OCI-LY1 (cell line): Measurements from ENCODE around the gene IRS2.

Experiments used
- H2AFZ ChIP-seq: fragments of 200-600 bp; sonication (generic), shearing (Covaris generic); 2 replicates; pipeline ENCODE4 v1.6.0; 2014; ENCODE audit warnings: antibody characterized with exemption, mild to moderate bottlenecking, low read length
- H3F3A ChIP-seq: fragments of 200-600 bp; sonication (generic), shearing (Covaris generic); 2 replicates; pipeline ENCODE4 v1.6.0; 2014; ENCODE audit warnings: mild to moderate bottlenecking, antibody characterized with exemption, low read length, moderate library complexity; ENCODE audit not compliant: insufficient read depth
- H3K27ac ChIP-seq: fragments of 200-600 bp; sonication (generic); 2 replicates; pipeline ENCODE4 v1.5.1; 2014; ENCODE audit warnings: low read length, mixed run types, mild to moderate bottlenecking, low read depth; ENCODE audit not compliant: poor library complexity, severe bottlenecking
- H3K27me3 ChIP-seq: fragments of 200-600 bp; sonication (generic); 2 replicates; pipeline ENCODE4 v1.6.0; 2014; ENCODE audit warnings: antibody characterized with exemption, mild to moderate bottlenecking, low read length, moderate library complexity; ENCODE audit not compliant: insufficient read depth
- H3K36me3 ChIP-seq: fragments of 200-600 bp; sonication (generic); 2 replicates; pipeline ENCODE4 v1.6.1; 2014; ENCODE audit warnings: mild to moderate bottlenecking, antibody characterized with exemption, low read length, moderate library complexity, mixed read lengths; ENCODE audit not compliant: insufficient read depth
- H3K4me1 ChIP-seq: fragments of 200-600 bp; sonication (generic); 2 replicates; pipeline ENCODE4 v1.5.1; 2014; ENCODE audit warnings: mild to moderate bottlenecking, low read length, moderate library complexity; ENCODE audit not compliant: insufficient read depth, severe bottlenecking
- H3K4me2 ChIP-seq: fragments of 200-600 bp; sonication (generic), shearing (Covaris generic); 2 replicates; pipeline ENCODE4 v1.6.1; 2014; ENCODE audit warnings: low read length
- H3K4me3 ChIP-seq: fragments of 200-600 bp; sonication (generic); 2 replicates; pipeline ENCODE4 v1.5.1; 2014; ENCODE audit warnings: low read length, low read depth, mild to moderate bottlenecking, mixed read lengths; ENCODE audit not compliant: poor library complexity, severe bottlenecking
- H3K79me2 ChIP-seq: fragments of 200-600 bp; shearing (Covaris generic); 2 replicates; pipeline ENCODE4 v1.6.1; 2016; ENCODE audit warnings: mixed run types, low read length, mixed read lengths; ENCODE audit not compliant: insufficient read depth
- H3K9ac ChIP-seq: fragments of 200-600 bp; sonication (generic), shearing (Covaris generic); 2 replicates; pipeline ENCODE4 v1.6.1; 2014; ENCODE audit warnings: mild to moderate bottlenecking, low read length, mixed read lengths
- H3K9me2 ChIP-seq: fragments of 200-600 bp; sonication (generic), shearing (Covaris generic); 2 replicates; pipeline ENCODE4 v1.6.1; 2014; ENCODE audit warnings: low read depth, mild to moderate bottlenecking, low read length, mixed read lengths
- H3K9me3 ChIP-seq: fragments of 200-600 bp; shearing (Covaris generic); 2 replicates; pipeline ENCODE4 v1.6.1; 2014; ENCODE audit warnings: low read length, mixed read lengths
- H4K20me1 ChIP-seq: fragments of 200-600 bp; sonication (generic), shearing (Covaris generic); 2 replicates; pipeline ENCODE4 v1.6.0; 2016; ENCODE audit warnings: mild to moderate bottlenecking, low read length; ENCODE audit not compliant: insufficient read depth
- CTCF ChIP-seq: fragments of 200-600 bp; sonication (generic), shearing (Covaris generic); IDR thresholded peaks from 2 replicates; pipeline ENCODE4 v1.5.1; 2017; ENCODE audit warnings: mild to moderate bottlenecking, antibody characterized with exemption, low read length, moderate library complexity, mixed read lengths
- EZH2 ChIP-seq: fragments of 200-600 bp; sonication (generic), shearing (Covaris generic); IDR thresholded peaks from 2 replicates; pipeline ENCODE4 v1.8.0; 2017; ENCODE audit warnings: borderline replicate concordance, mixed run types, mild to moderate bottlenecking, antibody characterized with exemption, low read length, moderate library complexity, mixed read lengths

Gene IRS2

DNA sequence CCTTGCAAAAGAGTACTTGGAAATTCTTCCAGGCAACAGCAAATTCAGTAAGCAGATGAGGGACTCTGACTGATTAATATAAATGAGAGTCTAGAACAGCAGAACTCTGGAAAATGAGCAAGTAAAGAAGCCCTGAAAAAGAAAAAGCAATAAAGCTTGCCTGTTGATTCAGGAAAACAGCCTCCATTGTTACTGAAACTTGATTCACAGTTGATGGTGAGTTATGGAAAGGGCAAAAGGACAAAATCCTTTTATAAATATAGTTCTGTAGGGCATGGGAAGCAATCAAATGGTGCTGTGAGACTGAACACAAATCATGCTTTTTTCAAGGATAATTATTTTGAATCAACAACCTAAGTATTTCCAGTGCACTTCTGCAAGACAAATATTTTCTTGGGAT is 67.7 kb downstream of the IRS2 start:
- H3K9me3 ChIP-seq: no peaks in the 10 kb centered on the region
- no peaks in the 10 kb centered on the region for H4K20me1 ChIP-seq
- H3K4me2 ChIP-seq: no peak overlapping the region
- no peaks in the 10 kb centered on the region for H3K79me2 ChIP-seq
- no peaks in the 10 kb centered on the region for H3F3A ChIP-seq
- H3K4me3 ChIP-seq: no peak overlapping the region
- H3K9me2 ChIP-seq: no peaks in the 10 kb centered on the region
- TF ChIP-seq EZH2 (no peak), CTCF (no peak)
- H3K4me1 ChIP-seq: no peaks in the 10 kb centered on the region
- no peak overlapping the region for H3K9ac ChIP-seq
- no peak overlapping the region for H2AFZ ChIP-seq
- H3K27ac ChIP-seq: no peak overlapping the region
- H3K27me3 ChIP-seq: no peaks in the 10 kb centered on the region; the same call in 1 of the 2 replicates
- no peaks in the 10 kb centered on the region for H3K36me3 ChIP-seq

- no peak overlapping the region for H2AFZ ChIP-seq
- no peak overlapping the region for H3K9ac ChIP-seq
- no peaks in the 10 kb centered on the region for H3K9me3 ChIP-seq
- no peaks in the 10 kb centered on the region for H3K4me1 ChIP-seq
- H3K79me2 ChIP-seq: no peaks in the 10 kb centered on the region
- H3K4me2 ChIP-seq: no peak overlapping the region
- H3F3A ChIP-seq: no peaks in the 10 kb centered on the region
- H3K27ac ChIP-seq: no peak overlapping the region
- TF ChIP-seq EZH2 (no peak), CTCF (no peak)
- H3K36me3 ChIP-seq: no peaks in the 10 kb centered on the region
- no peaks in the 10 kb centered on the region for H4K20me1 ChIP-seq
- no peak overlapping the region for H3K4me3 ChIP-seq
- no peaks in the 10 kb centered on the region; the same call in 1 of the 2 replicates for H3K27me3 ChIP-seq
- no peaks in the 10 kb centered on the region for H3K9me2 ChIP-seq
Observed at GRCh38 chr13:109717686-109718085, 68.7 kb downstream of the IRS2 start.

DNA sequence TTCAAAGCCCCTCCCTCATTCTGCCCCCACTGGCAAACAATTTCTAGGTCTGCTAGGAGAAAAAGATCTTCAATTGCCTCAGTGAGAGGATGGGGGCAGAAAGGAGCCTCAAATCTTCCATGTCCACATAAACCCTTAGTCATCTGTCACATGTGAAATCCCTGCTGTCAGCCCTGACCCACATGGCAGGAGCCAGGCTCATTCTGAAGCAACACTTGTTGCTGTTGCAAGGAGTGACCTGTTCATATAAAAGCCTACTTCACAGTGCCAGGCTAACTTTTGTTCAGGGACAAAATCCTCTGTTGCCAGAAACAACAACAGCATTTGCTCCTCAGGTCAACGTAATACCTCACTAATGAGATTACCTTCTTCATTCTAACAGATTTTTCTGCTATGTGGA is 70.5 kb downstream of the IRS2 start:
- no peaks in the 10 kb centered on the region; the same call in 1 of the 2 replicates for H3K27me3 ChIP-seq

More for the DNA sequence above, 70.5 kb downstream of the IRS2 start:
- H3K9me3 ChIP-seq: no peaks in the 10 kb centered on the region
- TF ChIP-seq EZH2 (no peak), CTCF (no peak)
- H3K4me1 ChIP-seq: no peaks in the 10 kb centered on the region
- H3K27ac ChIP-seq: no peak overlapping the region
- H3F3A ChIP-seq: no peaks in the 10 kb centered on the region
- no peaks in the 10 kb centered on the region for H3K9me2 ChIP-seq
- H3K4me3 ChIP-seq: no peak overlapping the region
- no peaks in the 10 kb centered on the region for H3K36me3 ChIP-seq
- no peaks in the 10 kb centered on the region for H3K79me2 ChIP-seq
- H4K20me1 ChIP-seq: no peaks in the 10 kb centered on the region
- no peak overlapping the region for H3K9ac ChIP-seq
- H2AFZ ChIP-seq: no peak overlapping the region
- H3K4me2 ChIP-seq: no peak overlapping the region
